Common myeloid progenitor, CD34-positive (primary cell): ENCODE measurements around the gene AR.
A peak's percentile ranks its signal among the peaks of the same experiment; 100 is the strongest.

Experiments
- CTCF ChIA-PET: fragments of 350-600 bp; sonication (Branson Sonifier 250); formaldehyde crosslinking; loops from one replicate; lab custom pipeline; 2021; ENCODE audit warnings: antibody characterized with exemption; lab: Charles Lee
- POLR2A ChIA-PET: fragments of 350-600 bp; sonication (Branson Sonifier 250); formaldehyde crosslinking; loops from one replicate; lab custom pipeline; 2021; ENCODE audit warnings: antibody characterized with exemption; lab: Charles Lee
- DNase-seq, 3 donors: peaks; one replicate each; pipeline versions ENCODE4 v3.0.0 to v3.0.0-alpha.2; 2013
- H3K27ac ChIP-seq, 2 experiments: 1 replicate in 1 of 2; 2 replicates in 1 of 2; pipeline ENCODE4 v1.7.0; 2013; ENCODE audit warnings: inconsistent platforms in 2 of 2, low read length in 2 of 2, mild to moderate bottlenecking in 2 of 2, low read depth in 1 of 2, moderate library complexity in 1 of 2; ENCODE audit not compliant: severe bottlenecking in 2 of 2, insufficient read depth in 1 of 2, poor library complexity in 1 of 2
- H3K27me3 ChIP-seq, 5 experiments: replicated peaks in 2 of 5; 1 replicate in 3 of 5; 2 replicates in 2 of 5; pipeline versions ENCODE4 v1.6.1 to v1.7.0; 2013; ENCODE audit warnings: low read length in 4 of 5, mild to moderate bottlenecking in 2 of 5, moderate library complexity in 2 of 5, inconsistent platforms in 1 of 5; ENCODE audit not compliant: insufficient read depth in 5 of 5, control insufficient read depth in 4 of 5
- H3K36me3 ChIP-seq, 4 experiments: 1 replicate in 2 of 4; 2 replicates in 2 of 4; pipeline versions ENCODE4 v1.6.1 to v1.7.0; 2013; ENCODE audit warnings: low read length in 3 of 4, control low read depth in 1 of 4, mild to moderate bottlenecking in 1 of 4; ENCODE audit not compliant: control insufficient read depth in 4 of 4, insufficient read depth in 4 of 4
- H3K4me1 ChIP-seq, 4 experiments: 1 replicate in 3 of 4; 2 replicates in 1 of 4; pipeline versions ENCODE4 v1.6.1 to v1.7.1; 2013; ENCODE audit warnings: low read length in 3 of 4, mild to moderate bottlenecking in 3 of 4, control low read depth in 1 of 4, inconsistent platforms in 1 of 4, moderate library complexity in 1 of 4; ENCODE audit not compliant: control insufficient read depth in 4 of 4, insufficient read depth in 4 of 4; ENCODE audit errors: control extremely low read depth in 1 of 4
- H3K4me3 ChIP-seq, 7 experiments: 1 replicate in 4 of 7; 2 replicates in 3 of 7; pipeline versions ENCODE4 v1.5.1 to v1.7.0; 2013; ENCODE audit warnings: mild to moderate bottlenecking in 7 of 7, low read length in 6 of 7, moderate library complexity in 6 of 7, inconsistent platforms in 2 of 7, low read depth in 2 of 7, control low read depth in 1 of 7; ENCODE audit not compliant: insufficient read depth in 4 of 7, control insufficient read depth in 1 of 7; ENCODE audit errors: extremely low read depth in 1 of 7
- H3K9me3 ChIP-seq, 5 experiments: 1 replicate in 4 of 5; 2 replicates in 1 of 5; pipeline versions ENCODE4 v1.6.1 to v1.7.1; 2013; ENCODE audit warnings: low read length in 4 of 5, mild to moderate bottlenecking in 2 of 5, inconsistent platforms in 1 of 5, low read depth in 1 of 5, moderate library complexity in 1 of 5; ENCODE audit not compliant: control insufficient read depth in 4 of 5, insufficient read depth in 2 of 5; ENCODE audit errors: control extremely low read depth in 1 of 5
- WGBS: methylation state at CpG from one replicate; pipeline ENCODE4 v1.1.5; 2013; ENCODE audit not compliant: insufficient coverage; 5-methylcytosine and 5-hydroxymethylcytosine counted together

Gene AR

DNA sequence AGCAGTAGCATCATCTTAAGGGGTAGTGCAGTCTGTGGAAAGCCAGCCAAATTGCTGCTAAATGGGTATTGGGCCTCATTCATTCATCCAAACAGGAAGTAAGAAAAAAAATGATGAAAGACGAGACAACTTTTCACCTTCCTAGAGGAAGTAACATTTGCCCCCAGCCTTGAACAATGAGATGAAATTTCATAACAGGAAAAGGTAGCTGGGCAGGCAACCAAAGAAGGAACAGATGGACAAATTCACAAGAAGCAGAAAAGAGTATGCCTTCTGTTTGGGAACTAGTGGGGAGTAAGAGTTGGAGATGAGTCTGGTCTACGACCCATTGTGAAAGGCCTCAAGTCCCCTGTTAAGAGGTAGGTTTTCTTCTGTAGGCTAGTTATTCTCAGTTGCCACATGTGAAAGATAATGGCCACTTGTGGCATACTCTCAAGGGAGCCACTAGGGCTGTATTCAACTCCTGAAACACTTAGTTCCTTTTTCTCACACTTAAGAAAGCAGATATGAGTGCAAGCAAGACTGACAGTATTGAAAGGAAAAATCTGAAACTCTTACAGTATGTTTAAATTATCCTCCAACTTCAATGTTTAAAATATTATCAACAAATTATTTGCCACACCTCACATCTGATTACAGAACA lies 190.4 kb downstream of the AR start:
- Histone ChIP-seq H3K27me3 (no peaks in the 10 kb centered on the region), H3K36me3 (no peaks in the 10 kb centered on the region), H3K4me1 (peaks cover 0 to 3% (median 0%) of the 10 kb centered on the region in 4 experiments), H3K27ac (no peak overlapping the region), H3K9me3 (no peaks in the 10 kb centered on the region), H3K4me3 (no peak overlapping the region)
- 62% methylated on average over 2 of the region's 2 CpGs for WGBS
- ChIA-PET CTCF (no interaction called here), POLR2A (no interaction called here)
- DNase-seq, result peak in 2 of 3 donors; percentile 4 to 15

- DNase-seq, result no peak
- Histone ChIP-seq H3K36me3 (no peaks in the 10 kb centered on the region), H3K9me3 (no peaks in the 10 kb centered on the region), H3K27ac (no peak overlapping the region), H3K4me1 (no peaks in the 10 kb centered on the region), H3K27me3 (no peaks in the 10 kb centered on the region), H3K4me3 (no peak overlapping the region)
- WGBS, result no CpG with 5 or more reads among the region's 2 CpGs
- CTCF ChIA-PET, result no interaction called here
- POLR2A ChIA-PET, result no interaction called here
Observed at GRCh38 chrX:67749536-67749935, 205.7 kb downstream of the AR start.

DNA sequence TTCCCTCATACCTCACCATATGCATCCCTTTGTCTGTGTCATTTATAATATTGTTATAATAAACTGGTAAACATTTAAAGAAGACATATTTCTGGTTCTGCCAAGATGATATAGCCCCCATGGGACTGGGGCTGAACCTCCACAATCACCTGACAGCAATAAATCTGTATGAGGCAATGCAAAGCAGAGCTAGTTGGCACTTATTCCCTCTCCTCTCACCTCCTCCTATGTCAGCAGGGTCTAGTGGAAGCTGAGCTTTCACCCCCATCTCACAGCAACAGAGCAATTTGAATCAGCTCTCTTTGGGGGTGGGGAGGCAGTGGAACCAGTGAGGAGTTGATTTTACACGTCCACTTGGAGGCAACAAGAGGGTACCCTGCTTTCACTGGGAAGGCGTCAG lies 206.9 kb downstream of the AR start:
- DNase-seq, result no peak
- no peaks in the 10 kb centered on the region for H3K36me3 ChIP-seq
- no peaks in the 10 kb centered on the region for H3K9me3 ChIP-seq
- no peak overlapping the region for H3K4me3 ChIP-seq
- H3K27me3 ChIP-seq, result no peaks in the 10 kb centered on the region
- 59% methylated on average over 2 of the region's 2 CpGs for WGBS
- no peak overlapping the region for H3K27ac ChIP-seq
- POLR2A ChIA-PET, result no interaction called here
- CTCF ChIA-PET, result interaction anchor here (0.9 kb wide), 1 partner anchor 30 kb away, joined by 3 read pairs; no protein-coding TSS in a partner anchor
- no peaks in the 10 kb centered on the region for H3K4me1 ChIP-seq

DNA sequence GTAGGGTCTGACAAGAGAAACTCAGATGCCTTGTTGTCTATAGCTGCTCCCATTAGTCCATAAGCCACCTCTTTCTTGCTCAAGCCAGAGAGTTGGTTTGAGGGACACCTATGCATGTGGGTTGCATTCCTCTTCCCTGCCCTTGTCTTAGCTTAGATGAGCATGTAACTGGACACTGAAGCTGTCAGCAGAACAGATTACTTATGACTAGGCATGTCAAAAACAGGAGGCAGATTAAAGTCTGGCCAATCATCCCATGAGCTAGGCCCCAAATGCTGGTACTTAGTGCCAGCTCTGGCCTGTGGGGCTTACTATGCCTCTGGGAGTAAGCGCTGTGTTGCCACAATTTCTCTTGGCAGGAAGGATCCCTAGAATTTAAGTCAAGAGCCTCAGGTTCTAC lies 215.2 kb downstream of the AR start:
- CTCF ChIA-PET, result no interaction called here
- POLR2A ChIA-PET, result no interaction called here
- H3K4me3 ChIP-seq, result no peak overlapping the region
- H3K36me3 ChIP-seq, result no peaks in the 10 kb centered on the region
- WGBS, result no CpG with 5 or more reads among the region's 1 CpG
- no peaks in the 10 kb centered on the region for H3K27me3 ChIP-seq
- no peak for DNase-seq
- H3K4me1 ChIP-seq, result no peaks in the 10 kb centered on the region
- no peak overlapping the region for H3K27ac ChIP-seq
- no peaks in the 10 kb centered on the region for H3K9me3 ChIP-seq

- DNase-seq, result no peak
- Histone ChIP-seq H3K4me1 (peaks cover 0 to 30% (median 13%) of the 10 kb centered on the region in 4 experiments), H3K4me3 (no peak overlapping the region), H3K27ac (no peak overlapping the region), H3K9me3 (no peaks in the 10 kb centered on the region), H3K36me3 (no peaks in the 10 kb centered on the region), H3K27me3 (no peaks in the 10 kb centered on the region)
- POLR2A ChIA-PET, result no interaction called here
- CTCF ChIA-PET, result no interaction called here
Observed at GRCh38 chrX:67777148-67777547, 233.3 kb downstream of the AR start.

- Histone ChIP-seq H3K4me1 (peaks cover 0 to 30% (median 13%) of the 10 kb centered on the region in 4 experiments), H3K4me3 (no peak overlapping the region), H3K36me3 (no peaks in the 10 kb centered on the region), H3K27me3 (no peaks in the 10 kb centered on the region), H3K27ac (no peak overlapping the region), H3K9me3 (no peaks in the 10 kb centered on the region)
- ChIA-PET POLR2A (no interaction called here), CTCF (no interaction called here)
- 80% methylated on average over 2 of the region's 3 CpGs for WGBS
- DNase-seq, result no peak
Observed at GRCh38 chrX:67779099-67779498, 235.3 kb downstream of the AR start.
